ENCODE data around the gene C16orf86. TPM values are rescaled to one million over a fixed set of nuclear protein-coding genes. Genes with fewer than 3 reads are reported as not detected.
A peak's percentile ranks its signal among the peaks of the same experiment; 100 is the strongest.

Gene C16orf86
- total RNA-seq, 1 donor: 3.3 TPM

DNA sequence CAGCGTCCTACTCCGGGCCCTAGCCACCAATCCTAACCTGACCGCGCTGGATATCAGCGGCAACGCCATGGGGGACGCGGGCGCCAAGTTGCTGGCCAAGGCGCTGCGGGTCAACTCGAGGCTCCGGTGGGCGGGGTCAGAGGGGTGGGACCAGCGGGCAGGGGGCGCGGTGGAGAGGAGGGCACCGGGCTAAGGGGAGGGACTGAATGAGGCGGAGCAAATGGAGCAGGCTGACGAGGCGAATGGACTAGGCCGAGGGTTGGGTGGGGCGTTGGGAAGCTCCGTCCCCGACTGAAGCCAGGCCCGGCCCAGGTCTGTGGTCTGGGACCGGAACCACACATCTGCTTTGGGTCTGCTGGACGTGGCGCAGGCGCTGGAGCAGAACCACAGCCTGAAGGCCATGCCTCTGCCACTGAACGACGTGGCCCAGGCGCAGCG, 17.1 kb upstream of the C16orf86 start:
- TF ChIP-seq, protein P1, sequence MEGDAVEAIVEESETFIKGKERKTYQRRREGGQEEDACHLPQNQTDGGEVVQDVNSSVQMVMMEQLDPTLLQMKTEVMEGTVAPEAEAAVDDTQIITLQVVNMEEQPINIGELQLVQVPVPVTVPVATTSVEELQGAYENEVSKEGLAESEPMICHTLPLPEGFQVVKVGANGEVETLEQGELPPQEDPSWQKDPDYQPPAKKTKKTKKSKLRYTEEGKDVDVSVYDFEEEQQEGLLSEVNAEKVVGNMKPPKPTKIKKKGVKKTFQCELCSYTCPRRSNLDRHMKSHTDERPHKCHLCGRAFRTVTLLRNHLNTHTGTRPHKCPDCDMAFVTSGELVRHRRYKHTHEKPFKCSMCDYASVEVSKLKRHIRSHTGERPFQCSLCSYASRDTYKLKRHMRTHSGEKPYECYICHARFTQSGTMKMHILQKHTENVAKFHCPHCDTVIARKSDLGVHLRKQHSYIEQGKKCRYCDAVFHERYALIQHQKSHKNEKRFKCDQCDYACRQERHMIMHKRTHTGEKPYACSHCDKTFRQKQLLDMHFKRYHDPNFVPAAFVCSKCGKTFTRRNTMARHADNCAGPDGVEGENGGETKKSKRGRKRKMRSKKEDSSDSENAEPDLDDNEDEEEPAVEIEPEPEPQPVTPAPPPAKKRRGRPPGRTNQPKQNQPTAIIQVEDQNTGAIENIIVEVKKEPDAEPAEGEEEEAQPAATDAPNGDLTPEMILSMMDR (IDR thresholded peaks at IDR 0.05; ENCODE audit: insufficient read depth, low read length): no peak
- no peak overlapping the region for H3K4me3 ChIP-seq (ENCODE audit: low read depth, low read length)
- DNase-seq (ENCODE audit: low read depth): no peak

DNA sequence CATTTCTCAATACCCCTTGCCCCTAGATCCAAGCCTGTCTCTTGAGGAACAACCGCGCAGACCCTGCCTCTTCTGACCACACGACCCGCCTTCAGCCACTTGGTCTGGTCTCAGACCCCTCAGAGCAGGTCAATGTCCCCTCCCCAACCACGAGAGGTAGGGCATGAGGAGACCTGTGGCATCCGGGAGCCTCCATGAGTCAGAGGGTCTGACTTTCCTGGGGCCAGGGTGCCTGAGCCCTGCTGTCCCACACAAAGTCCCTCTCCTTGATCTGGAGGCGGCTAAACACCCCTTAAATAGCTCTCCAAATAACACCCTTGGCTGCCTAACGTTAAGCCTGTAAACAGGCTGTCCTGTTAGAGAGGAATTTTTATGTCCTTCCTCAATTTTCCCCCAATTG, 16.6 kb upstream of the C16orf86 start:
- no peak for DNase-seq (ENCODE audit: low read depth)
- TF ChIP-seq, protein P1 (IDR thresholded peaks at IDR 0.05; ENCODE audit: insufficient read depth, low read length): no peak
- H3K4me3 ChIP-seq (ENCODE audit: low read depth, low read length): no peak overlapping the region

DNA sequence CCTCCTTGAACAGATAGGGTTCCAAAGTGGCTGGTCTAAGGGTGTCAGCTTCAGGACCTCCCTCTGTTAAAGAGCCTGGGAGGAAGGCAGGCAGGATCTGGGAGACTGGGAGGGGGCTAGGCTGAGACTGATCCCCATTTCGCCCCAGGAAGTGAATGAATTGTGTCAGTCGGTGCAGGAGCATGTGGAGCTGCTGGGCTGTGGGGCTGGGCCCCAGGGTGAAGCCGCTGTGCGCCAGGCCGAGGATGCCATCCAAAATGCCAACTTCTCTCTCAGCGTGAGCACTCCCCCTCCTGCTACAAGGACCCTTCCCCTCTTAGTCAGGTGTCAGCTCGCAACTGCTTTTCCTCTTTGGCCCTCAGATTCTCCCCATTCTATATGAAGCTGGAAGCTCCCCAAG, 15.6 kb upstream of the C16orf86 start:
- H3K4me3 ChIP-seq (ENCODE audit: low read depth, low read length): no peak overlapping the region
- DNase-seq (ENCODE audit: low read depth): no peak
- TF ChIP-seq, protein P1 (IDR thresholded peaks at IDR 0.05; ENCODE audit: insufficient read depth, low read length): no peak

DNA sequence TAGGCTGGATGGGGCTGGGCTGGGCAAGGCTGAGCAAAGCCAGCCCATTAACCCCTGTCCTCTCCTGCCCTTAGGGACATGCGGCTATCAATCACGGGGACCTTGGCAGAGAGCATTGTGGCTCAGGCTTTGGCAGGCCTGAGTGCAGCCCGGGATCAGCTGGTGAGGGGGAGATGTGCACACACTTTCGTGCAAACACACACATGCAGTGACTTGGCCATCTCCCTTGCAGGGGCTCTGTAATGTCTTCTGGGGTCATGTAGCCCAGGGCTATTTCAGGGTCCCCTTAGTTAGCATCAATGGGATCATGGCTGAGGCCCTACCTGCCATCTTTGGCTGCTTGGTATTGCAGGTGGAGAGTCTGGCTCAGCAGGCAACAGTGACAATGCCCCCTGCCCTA, 14.8 kb upstream of the C16orf86 start:
- no peak for DNase-seq (ENCODE audit: low read depth)
- TF ChIP-seq, protein P1 (IDR thresholded peaks at IDR 0.05; ENCODE audit: insufficient read depth, low read length): no peak
- H3K4me3 ChIP-seq (ENCODE audit: low read depth, low read length): no peak overlapping the region

DNA sequence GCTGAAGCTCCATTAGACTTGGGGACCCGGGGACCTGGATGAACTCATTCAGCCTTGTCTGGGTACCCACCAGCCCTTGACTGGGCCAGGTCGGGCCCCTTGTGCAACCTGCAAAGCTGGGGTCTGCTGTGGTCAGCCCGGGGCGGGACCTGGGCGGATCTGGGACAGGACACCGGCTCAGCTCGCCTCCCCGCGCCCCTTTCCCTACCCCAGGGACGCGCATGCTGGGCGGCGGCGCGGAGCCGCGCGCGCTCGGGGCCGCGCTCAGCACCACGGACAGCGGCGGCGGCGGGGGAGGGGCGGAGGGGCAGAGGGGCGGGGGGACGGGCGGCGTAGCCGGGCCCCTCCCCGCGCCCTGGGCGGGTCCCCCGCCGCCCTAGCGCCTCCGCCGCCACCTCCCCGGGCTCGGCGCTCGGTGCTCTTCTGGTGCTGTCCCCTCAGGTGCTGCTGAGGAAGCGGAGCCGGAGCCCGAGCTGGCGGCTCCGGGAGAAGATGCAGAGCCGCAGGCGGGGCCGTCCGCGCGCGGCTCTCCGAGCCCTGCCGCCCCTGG, 14.0 kb upstream of the C16orf86 start:
- no peak for DNase-seq (ENCODE audit: low read depth)
- peak overlapping the region; percentile 66 for H3K4me3 ChIP-seq (ENCODE audit: low read depth, low read length)
- TF ChIP-seq, protein P1 (IDR thresholded peaks at IDR 0.05; ENCODE audit: insufficient read depth, low read length): no peak

DNA sequence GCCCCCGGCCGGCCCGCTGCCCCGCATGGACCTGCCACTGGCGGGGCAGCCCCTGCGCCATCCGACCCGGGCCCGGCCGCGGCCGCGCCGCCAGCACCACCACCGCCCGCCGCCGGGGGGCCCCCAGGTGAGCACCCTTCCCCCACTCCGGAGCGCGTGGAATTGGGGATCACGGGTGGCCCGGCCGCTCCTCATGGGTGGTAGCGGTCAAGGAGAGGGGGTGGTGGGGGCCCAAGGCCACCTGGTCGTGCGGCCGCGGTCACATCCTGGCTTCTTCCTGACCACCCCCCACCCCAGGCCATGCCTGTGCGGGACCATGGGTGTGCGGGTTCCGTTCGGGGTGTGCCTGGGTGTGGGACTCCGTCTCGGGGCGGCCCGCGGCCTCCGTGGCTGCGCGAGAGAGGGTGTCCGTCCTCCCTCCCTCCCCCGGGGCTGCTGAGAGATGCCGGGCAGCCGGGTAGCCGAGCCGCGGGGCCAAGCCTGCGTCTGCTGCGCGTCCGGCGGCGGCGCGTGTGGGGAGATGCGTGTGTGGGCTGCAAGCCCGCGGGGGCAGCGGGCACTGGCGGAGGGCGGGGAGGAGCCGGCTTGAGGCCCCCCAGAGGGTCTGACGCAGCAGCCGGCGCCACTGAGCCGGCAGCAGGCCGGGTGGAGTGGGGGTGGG, 13.4 kb upstream of the C16orf86 start:
- TF ChIP-seq, protein P1 (IDR thresholded peaks at IDR 0.05; ENCODE audit: insufficient read depth, low read length): peak; percentile 18
- no peak for DNase-seq (ENCODE audit: low read depth)
- H3K4me3 ChIP-seq (ENCODE audit: low read depth, low read length): peak overlapping the region; percentile 66
